ENCODE measurements around the gene GMPPB.

GMPPB gene

GRCh38 chr3:49729966-49730609 is 6.3 kb upstream of the GMPPB start:
- no peak for DNase-seq (ENCODE audit: low read depth, low spot score)

GRCh38 chr3:49727924-49728361 is 4.2 kb upstream of the GMPPB start:
- DNase-seq (ENCODE audit: low read depth, low spot score) = no peak

GRCh38 chr3:49727154-49727923 is 3.6 kb upstream of the GMPPB start:
- DNase-seq (ENCODE audit: low read depth, low spot score) = no peak

- no peak for DNase-seq (ENCODE audit: low read depth, low spot score)
Observed at GRCh38 chr3:49725906-49726681, 2.3 kb upstream of the GMPPB start.

- DNase-seq (ENCODE audit: low read depth, low spot score) = no peak
Observed at GRCh38 chr3:49724586-49724985, 835 bp upstream of the GMPPB start.

- DNase-seq (ENCODE audit: low read depth, low spot score) = peak; percentile 62
Observed at GRCh38 chr3:49723296-49723627, 489 bp downstream of the GMPPB start.

GRCh38 chr3:49722896-49723295 is 855 bp downstream of the GMPPB start:
- no peak for DNase-seq (ENCODE audit: low read depth, low spot score)

- DNase-seq (ENCODE audit: low read depth, low spot score) = no peak
Observed at GRCh38 chr3:49721896-49722781, 1.6 kb downstream of the GMPPB start.

- no peak for DNase-seq (ENCODE audit: low read depth, low spot score)
Observed at GRCh38 chr3:49721596-49721895, 2.2 kb downstream of the GMPPB start.

- no peak for DNase-seq (ENCODE audit: low read depth, low spot score)
Observed at GRCh38 chr3:49720855-49721595, 2.7 kb downstream of the GMPPB start.

GRCh38 chr3:49719214-49719884 is 4.4 kb downstream of the GMPPB start, which contains the start of gene AMIGO3:
AMIGO3 (minus strand) TSS chr3:49719684; CDS start chr3:49719465, 219 bp downstream.
- peak; percentile 96 for DNase-seq (ENCODE audit: low read depth, low spot score)

- DNase-seq (ENCODE audit: low read depth, low spot score) = peak; percentile 28
Observed at GRCh38 chr3:49718858-49719213, 4.9 kb downstream of the GMPPB start.

GRCh38 chr3:49717959-49718857 is 5.5 kb downstream of the GMPPB start:
- no peak for DNase-seq (ENCODE audit: low read depth, low spot score)

- DNase-seq (ENCODE audit: low read depth, low spot score) = no peak
Observed at GRCh38 chr3:49717211-49717958, 6.4 kb downstream of the GMPPB start.

- no peak for DNase-seq (ENCODE audit: low read depth, low spot score)
Observed at GRCh38 chr3:49716691-49717210, 7.0 kb downstream of the GMPPB start.

- no peak for DNase-seq (ENCODE audit: low read depth, low spot score)
Observed at GRCh38 chr3:49716169-49716568, 7.6 kb downstream of the GMPPB start.

- DNase-seq (ENCODE audit: low read depth, low spot score) = no peak
Observed at GRCh38 chr3:49715611-49716121, 8.1 kb downstream of the GMPPB start.
